SKM-1 (cell line): ENCODE results near the gene NUDT1.

Experiments used
- DNase-seq: peaks from one replicate; lab custom pipeline; 2025; ENCODE audit not compliant: unreplicated experiment; lab: John Stamatoyannopoulos, UW

The NUDT1 gene

GRCh38 chr7:2295936-2296620 is 54.1 kb downstream of the NUDT1 start:
- DNase-seq = no peak

GRCh38 chr7:2296832-2297231 is 54.8 kb downstream of the NUDT1 start:
- DNase-seq = no peak

DNA sequence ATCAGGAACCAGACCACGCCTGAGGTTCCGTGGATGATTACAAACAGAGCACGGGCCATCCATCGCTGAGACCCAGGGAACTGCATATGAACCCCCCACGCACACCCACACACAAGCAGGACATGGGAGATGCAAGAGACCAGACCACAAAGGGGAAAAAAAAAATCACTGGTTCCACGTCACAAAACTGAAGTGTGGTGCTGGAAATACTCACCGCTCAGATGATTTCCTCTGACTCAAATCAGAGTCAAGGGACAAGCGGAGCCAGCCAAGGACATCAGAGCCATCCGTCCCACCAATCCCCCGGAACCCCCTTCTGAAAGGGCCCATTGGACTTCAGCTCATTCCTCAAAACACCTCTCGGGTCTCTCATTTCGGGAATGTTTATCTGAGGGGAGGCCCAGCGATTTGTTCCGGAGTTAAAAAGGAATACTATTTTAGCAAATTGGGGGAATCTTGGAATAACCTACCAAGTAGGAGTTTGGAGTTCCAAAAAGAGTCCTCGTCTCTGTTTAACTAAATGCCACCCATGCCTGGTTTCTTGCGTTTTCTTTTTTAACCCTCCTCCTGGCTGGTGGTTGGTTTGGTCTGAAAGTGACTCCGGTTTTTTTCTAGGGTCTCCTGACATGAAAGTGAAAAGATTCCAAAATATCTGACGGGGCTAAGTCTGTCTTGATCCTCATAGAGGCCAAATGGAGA is 57.3 kb downstream of the NUDT1 start:
- DNase-seq = no peak

DNA sequence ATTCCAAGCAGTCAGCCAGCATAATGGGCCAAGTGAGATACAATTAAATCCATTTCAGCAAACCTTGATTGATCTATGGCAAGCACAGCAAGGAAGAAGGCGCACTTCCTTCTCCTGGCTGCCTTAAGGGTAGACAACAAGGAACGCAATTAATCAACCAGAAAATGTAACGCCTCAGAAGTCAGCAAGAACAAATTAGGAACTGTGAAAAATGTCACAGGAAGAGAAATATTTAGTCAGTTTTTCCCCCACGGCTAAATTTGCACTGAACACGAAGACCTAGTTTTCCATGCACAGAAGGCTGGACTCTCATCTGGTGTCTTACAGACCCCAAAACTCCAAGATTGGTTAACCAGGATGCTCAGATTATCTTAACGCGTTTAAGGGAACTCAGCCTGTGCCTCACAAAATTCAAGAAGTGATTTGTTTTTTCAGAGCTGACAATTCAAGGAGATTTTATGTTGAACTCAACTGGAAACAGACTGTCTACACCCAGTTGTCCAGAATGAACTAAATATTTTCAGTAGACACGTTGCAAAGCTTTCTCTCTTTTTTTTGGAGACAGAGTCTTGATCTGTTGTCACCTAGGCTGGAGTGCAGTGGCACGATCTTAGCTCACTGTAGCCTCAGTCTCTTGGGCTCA is 58.0 kb downstream of the NUDT1 start:
- no peak for DNase-seq
